ENCODE measurements around the gene TMED3.

Gene TMED3

DNA sequence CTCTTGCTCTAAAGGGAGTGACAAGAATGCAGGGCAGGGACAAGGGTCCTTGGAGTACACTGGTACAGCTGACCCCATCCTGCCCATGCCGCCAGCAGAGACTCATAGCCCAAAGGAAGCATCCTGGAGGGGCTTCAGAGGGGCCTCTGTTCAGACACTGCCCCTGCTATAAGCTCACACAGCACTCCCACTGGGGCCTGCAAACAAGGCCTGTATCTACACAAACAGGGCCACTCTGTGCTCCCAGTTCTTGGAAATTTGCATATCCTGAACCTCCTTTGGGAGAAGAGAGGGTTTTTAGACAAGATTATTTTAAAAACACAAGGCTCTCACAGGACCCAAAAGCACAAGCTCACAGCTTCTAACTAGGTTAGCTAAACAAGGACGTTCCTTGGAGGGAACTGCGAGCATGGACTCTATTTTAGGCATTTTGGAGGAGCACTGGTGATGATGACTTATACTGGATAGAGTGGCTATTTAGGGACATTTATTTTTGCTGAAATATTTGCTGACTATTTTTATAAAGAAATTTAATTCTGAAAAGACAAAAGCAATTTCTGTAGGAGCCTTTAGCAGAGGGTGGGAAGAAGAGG lies 44.8 kb upstream of the TMED3 start:
- no peaks in the 10 kb centered on the region for H3F3A ChIP-seq (ENCODE audit: insufficient read depth, low read length)
- no peak overlapping the region for H3K27ac ChIP-seq (ENCODE audit: low read depth, low read length, poor library complexity, severe bottlenecking)
- H3K9me2 ChIP-seq (ENCODE audit: low read depth, low read length), result no peaks in the 10 kb centered on the region
- H3K9ac ChIP-seq (ENCODE audit: low read length), result no peak overlapping the region
- H3K79me2 ChIP-seq (ENCODE audit: insufficient read depth, low read length), result no peaks in the 10 kb centered on the region
- no peak overlapping the region for H3K4me3 ChIP-seq (ENCODE audit: low read depth, low read length, poor library complexity, severe bottlenecking)
- H3K9me3 ChIP-seq (ENCODE audit: low read length), result no peaks in the 10 kb centered on the region
- H3K36me3 ChIP-seq (ENCODE audit: insufficient read depth, low read length), result no peaks in the 10 kb centered on the region
- H3K4me1 ChIP-seq (ENCODE audit: insufficient read depth, low read length, severe bottlenecking), result no peaks in the 10 kb centered on the region
- H2AFZ ChIP-seq (ENCODE audit: low read length), result no peak overlapping the region
- H4K20me1 ChIP-seq (ENCODE audit: insufficient read depth, low read length), result no peaks in the 10 kb centered on the region
- no peaks in the 10 kb centered on the region for H3K27me3 ChIP-seq (ENCODE audit: insufficient read depth, low read length)
- no peak overlapping the region for H3K4me2 ChIP-seq (ENCODE audit: low read length)
- TF ChIP-seq CTCF (IDR thresholded peaks at IDR 0.05; ENCODE audit: low read length) (no peak), EZH2 (IDR thresholded peaks at IDR 0.05; ENCODE audit: borderline replicate concordance, low read length) (no peak)

GRCh38 chr15:79282371-79283251 lies 28.3 kb upstream of the TMED3 start, which contains the start of gene ANKRD34C:
Gene ANKRD34C, plus strand, starts transcription at chr15:79282722. Its CDS starts 10,563 bp downstream, at chr15:79293285.
- H3K9me2 ChIP-seq (ENCODE audit: low read depth, low read length), result no peaks in the 10 kb centered on the region
- H3K79me2 ChIP-seq (ENCODE audit: insufficient read depth, low read length), result no peaks in the 10 kb centered on the region
- H3K4me3 ChIP-seq (ENCODE audit: low read depth, low read length, poor library complexity, severe bottlenecking), result no peak within 1 kb of the TSS
- H4K20me1 ChIP-seq (ENCODE audit: insufficient read depth, low read length), result no peaks in the 10 kb centered on the region
- H2AFZ ChIP-seq (ENCODE audit: low read length), result no peak within 1 kb of the TSS
- H3K4me2 ChIP-seq (ENCODE audit: low read length), result no peak within 1 kb of the TSS
- H3K27ac ChIP-seq (ENCODE audit: low read depth, low read length, poor library complexity, severe bottlenecking), result no peak within 1 kb of the TSS
- no peak within 1 kb of the TSS for H3K9ac ChIP-seq (ENCODE audit: low read length)
- no peaks in the 10 kb centered on the region for H3K9me3 ChIP-seq (ENCODE audit: low read length)
- H3K36me3 ChIP-seq (ENCODE audit: insufficient read depth, low read length), result no peaks in the 10 kb centered on the region
- no peak for TF ChIP-seq CTCF (IDR thresholded peaks at IDR 0.05; ENCODE audit: low read length)
- no peaks in the 10 kb centered on the region for H3F3A ChIP-seq (ENCODE audit: insufficient read depth, low read length)
- no peaks in the 10 kb centered on the region; the same call in 1 of the 2 replicates for H3K27me3 ChIP-seq (ENCODE audit: insufficient read depth, low read length)
- H3K4me1 ChIP-seq (ENCODE audit: insufficient read depth, low read length, severe bottlenecking), result no peaks in the 10 kb centered on the region

DNA sequence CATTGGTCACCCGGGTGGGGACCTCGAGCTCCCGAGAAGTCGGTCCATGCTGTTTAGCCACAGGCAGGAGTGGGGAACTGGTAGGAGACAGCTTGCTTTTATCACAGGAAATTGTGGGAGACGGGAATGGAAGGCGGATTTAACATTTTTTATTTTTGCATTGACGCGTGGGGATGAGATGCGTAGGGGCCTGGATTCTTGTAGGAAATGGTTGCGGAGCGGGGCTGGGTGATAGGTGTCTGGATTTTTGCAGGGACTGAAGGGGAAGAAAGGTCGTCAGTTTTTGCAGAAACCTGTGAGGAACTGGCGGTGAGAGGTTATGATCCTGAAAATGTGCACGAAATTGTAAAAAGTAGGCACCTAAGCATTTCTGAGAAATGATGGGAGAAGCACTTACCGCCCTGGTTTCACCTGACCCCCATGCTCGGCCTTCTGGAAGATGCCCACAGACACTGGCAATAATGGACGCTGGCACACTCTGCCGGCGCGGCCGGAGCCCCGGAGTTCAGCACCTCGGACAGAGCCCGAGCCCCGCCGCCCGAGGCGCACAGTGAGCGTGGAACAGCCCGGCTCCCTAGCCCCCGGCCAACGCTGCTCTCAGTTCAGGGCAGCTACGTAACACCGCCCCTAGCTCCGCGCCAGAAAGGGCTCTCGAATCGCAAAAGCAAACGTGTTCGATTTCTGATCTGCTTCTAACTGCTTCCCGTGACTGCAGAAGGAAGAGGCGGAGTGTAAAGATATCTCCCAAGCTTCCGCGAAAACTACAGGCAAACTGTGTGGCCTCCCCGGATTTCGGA lies 27.5 kb upstream of the TMED3 start:
- Histone ChIP-seq H3K4me3 (ENCODE audit: low read depth, low read length, poor library complexity, severe bottlenecking) (no peak overlapping the region), H3K9ac (ENCODE audit: low read length) (no peak overlapping the region), H3K4me2 (ENCODE audit: low read length) (no peak overlapping the region), H3K27me3 (ENCODE audit: insufficient read depth, low read length) (no peaks in the 10 kb centered on the region; the same call in 1 of the 2 replicates), H3K4me1 (ENCODE audit: insufficient read depth, low read length, severe bottlenecking) (no peaks in the 10 kb centered on the region), H3K27ac (ENCODE audit: low read depth, low read length, poor library complexity, severe bottlenecking) (no peak overlapping the region), H3K36me3 (ENCODE audit: insufficient read depth, low read length) (no peaks in the 10 kb centered on the region), H3F3A (ENCODE audit: insufficient read depth, low read length) (no peaks in the 10 kb centered on the region), H3K79me2 (ENCODE audit: insufficient read depth, low read length) (no peaks in the 10 kb centered on the region), H2AFZ (ENCODE audit: low read length) (no peak overlapping the region), H3K9me3 (ENCODE audit: low read length) (no peaks in the 10 kb centered on the region), H3K9me2 (ENCODE audit: low read depth, low read length) (no peaks in the 10 kb centered on the region), H4K20me1 (ENCODE audit: insufficient read depth, low read length) (no peaks in the 10 kb centered on the region)
- no peak for TF ChIP-seq CTCF (IDR thresholded peaks at IDR 0.05; ENCODE audit: low read length)
- TF ChIP-seq EZH2 (IDR thresholded peaks at IDR 0.05; ENCODE audit: borderline replicate concordance, low read length), result no peak
